Measurements from ENCODE around the gene LHPP.

DNA sequence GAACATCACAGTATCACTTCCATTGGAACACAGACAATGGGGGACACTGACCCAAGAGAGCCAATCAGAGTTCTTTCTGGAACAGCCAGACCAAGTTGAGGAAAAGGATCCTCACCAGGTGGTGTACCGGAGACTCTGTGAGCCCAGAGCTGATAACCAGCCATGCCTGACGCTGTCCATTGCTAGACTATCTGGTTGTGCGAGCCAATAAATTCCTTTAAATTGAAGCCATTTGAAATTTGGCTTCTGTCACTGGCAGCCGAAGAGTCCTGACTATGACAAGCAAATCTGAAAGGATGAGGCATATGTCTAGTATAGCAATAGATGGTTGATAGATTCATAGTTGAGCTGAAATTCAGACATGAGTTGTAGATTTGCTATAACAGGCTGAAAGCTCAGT, 3.1 kb upstream of the LHPP start:
- TF ChIP-seq TAF1 (IDR thresholded peaks at IDR 0.05; ENCODE audit: low read depth, low read length) (no peak), POLR2A (IDR thresholded peaks at IDR 0.05; ENCODE audit: low read depth, low read length) (no peak), PAX5 (IDR thresholded peaks at IDR 0.05; ENCODE audit: insufficient read depth, low read length, severe bottlenecking) (no peak), POLR2AphosphoS5 (IDR thresholded peaks at IDR 0.05; ENCODE audit: low read depth, low read length) (no peak), SPI1 (IDR thresholded peaks at IDR 0.05; ENCODE audit: low read depth, low read length) (no peak)
